Endodermal cell (in vitro differentiated cells): ENCODE measurements around the gene POMT1. TPM values are rescaled to one million over a fixed set of nuclear protein-coding genes. Genes with fewer than 3 reads are reported as not detected.

Experiments used
- DNase-seq: peaks from one replicate; pipeline ENCODE4 v3.0.0-alpha.2; 2017
- H3K27ac ChIP-seq: 2 replicates; pipeline ENCODE4 v1.5.1; 2013; ENCODE audit warnings: mild to moderate bottlenecking, low read depth, low read length, moderate library complexity
- H3K27me3 ChIP-seq: 2 replicates; pipeline ENCODE4 v1.6.1; 2013; ENCODE audit warnings: mild to moderate bottlenecking, low read length, moderate library complexity; ENCODE audit not compliant: insufficient read depth, control insufficient read depth, poor library complexity, severe bottlenecking
- H3K36me3 ChIP-seq: 2 replicates; pipeline ENCODE4 v1.7.0; 2013; ENCODE audit warnings: mild to moderate bottlenecking, low read length, moderate library complexity; ENCODE audit not compliant: control insufficient read depth, insufficient read depth
- H3K4me1 ChIP-seq: one replicate; pipeline ENCODE4 v1.7.0; 2013; ENCODE audit warnings: low read length; ENCODE audit not compliant: control insufficient read depth, insufficient read depth
- H3K4me3 ChIP-seq: 2 replicates; pipeline ENCODE4 v1.5.1; 2013; ENCODE audit warnings: mild to moderate bottlenecking, low read length, moderate library complexity
- H3K9ac ChIP-seq: 2 replicates; pipeline ENCODE4 v1.6.1; 2013; ENCODE audit warnings: mild to moderate bottlenecking, low read length, moderate library complexity; ENCODE audit not compliant: poor library complexity, severe bottlenecking; ENCODE audit errors: extremely low read depth
- H3K9me3 ChIP-seq: 2 replicates; pipeline ENCODE4 v1.6.1; 2013; ENCODE audit warnings: mild to moderate bottlenecking, low read length, moderate library complexity; ENCODE audit not compliant: control insufficient read depth
- H3K27ac Mint-ChIP-seq: 2 replicates; pipeline ENCODE4 v1.8.0; 2020; ENCODE audit warnings: mixed read lengths
- H3K27me3 Mint-ChIP-seq: 2 replicates; pipeline ENCODE4 v1.8.0; 2021; ENCODE audit warnings: mild to moderate bottlenecking, mixed read lengths; ENCODE audit not compliant: insufficient read depth
- H3K36me3 Mint-ChIP-seq: 2 replicates; pipeline ENCODE4 v1.8.0; 2020; ENCODE audit warnings: low read depth, mixed read lengths
- H3K4me1 Mint-ChIP-seq: 2 replicates; pipeline ENCODE4 v1.8.0; 2020; ENCODE audit warnings: mixed read lengths
- H3K4me3 Mint-ChIP-seq: 2 replicates; pipeline ENCODE4 v1.8.0; 2020; ENCODE audit warnings: mild to moderate bottlenecking, moderate library complexity, mixed read lengths
- H3K9me3 Mint-ChIP-seq: 2 replicates; pipeline ENCODE4 v1.8.0; 2020; ENCODE audit warnings: mild to moderate bottlenecking, mixed read lengths
- WGBS, 2 experiments: methylation state at CpG; one replicate each; pipeline versions ENCODE4 v1.1.5 to v1.1.7; 2013; ENCODE audit warnings: missing lambda C conversion rate in 2 of 2, mixed read lengths in 1 of 2; ENCODE audit not compliant: insufficient coverage in 1 of 2, insufficient read length in 1 of 2; 5-methylcytosine and 5-hydroxymethylcytosine counted together
- total RNA-seq, 2 donors: library from RNA; stranded (reverse); fragmentation: NEBNext Ultra II Directional in 1 of 2; extraction: Animal tissue kit (Norgen Biotek cat#: 25700) in 1 of 2; gene quantifications; 2 replicates in 1 of 2; 3 replicates in 1 of 2; pipeline ENCODE4 v1.2.1, GENCODE V29; 2021
- TF ChIP-seq, protein P1 (sequence below): fragments of 200-600 bp; sonication (generic); conservative IDR thresholded peaks from 2 replicates; pipeline ENCODE4 v1.5.0; 2021; ENCODE audit warnings: antibody characterized with exemption, mild to moderate bottlenecking

POMT1 gene
- total RNA-seq, 2 donors from 2014 or later = 42.3 to 53.8 TPM

GRCh38 chr9:131496844-131497405, 5.8 kb upstream of the POMT1 start:
- H3K27me3 ChIP-seq = no peaks in the 10 kb centered on the region
- TF ChIP-seq, protein P1, sequence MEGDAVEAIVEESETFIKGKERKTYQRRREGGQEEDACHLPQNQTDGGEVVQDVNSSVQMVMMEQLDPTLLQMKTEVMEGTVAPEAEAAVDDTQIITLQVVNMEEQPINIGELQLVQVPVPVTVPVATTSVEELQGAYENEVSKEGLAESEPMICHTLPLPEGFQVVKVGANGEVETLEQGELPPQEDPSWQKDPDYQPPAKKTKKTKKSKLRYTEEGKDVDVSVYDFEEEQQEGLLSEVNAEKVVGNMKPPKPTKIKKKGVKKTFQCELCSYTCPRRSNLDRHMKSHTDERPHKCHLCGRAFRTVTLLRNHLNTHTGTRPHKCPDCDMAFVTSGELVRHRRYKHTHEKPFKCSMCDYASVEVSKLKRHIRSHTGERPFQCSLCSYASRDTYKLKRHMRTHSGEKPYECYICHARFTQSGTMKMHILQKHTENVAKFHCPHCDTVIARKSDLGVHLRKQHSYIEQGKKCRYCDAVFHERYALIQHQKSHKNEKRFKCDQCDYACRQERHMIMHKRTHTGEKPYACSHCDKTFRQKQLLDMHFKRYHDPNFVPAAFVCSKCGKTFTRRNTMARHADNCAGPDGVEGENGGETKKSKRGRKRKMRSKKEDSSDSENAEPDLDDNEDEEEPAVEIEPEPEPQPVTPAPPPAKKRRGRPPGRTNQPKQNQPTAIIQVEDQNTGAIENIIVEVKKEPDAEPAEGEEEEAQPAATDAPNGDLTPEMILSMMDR = no peak
- 90 to 95% methylated on average over 9 to 10 of the region's 10 CpGs for WGBS, 2 experiments
- Mint-ChIP-seq H3K4me3 (no peak overlapping the region), H3K36me3 (peaks cover 80% of the 10 kb centered on the region), H3K9me3 (no peaks in the 10 kb centered on the region), H3K27ac (no peak overlapping the region), H3K27me3 (no peaks in the 10 kb centered on the region), H3K4me1 (no peaks in the 10 kb centered on the region)
- no peak overlapping the region for H3K27ac ChIP-seq
- H3K9ac ChIP-seq = no peak overlapping the region
- no peaks in the 10 kb centered on the region for H3K9me3 ChIP-seq
- no peaks in the 10 kb centered on the region for H3K4me1 ChIP-seq
- H3K36me3 ChIP-seq = peaks cover 94% of the 10 kb centered on the region
- DNase-seq = no peak
- H3K4me3 ChIP-seq = no peak overlapping the region

DNA sequence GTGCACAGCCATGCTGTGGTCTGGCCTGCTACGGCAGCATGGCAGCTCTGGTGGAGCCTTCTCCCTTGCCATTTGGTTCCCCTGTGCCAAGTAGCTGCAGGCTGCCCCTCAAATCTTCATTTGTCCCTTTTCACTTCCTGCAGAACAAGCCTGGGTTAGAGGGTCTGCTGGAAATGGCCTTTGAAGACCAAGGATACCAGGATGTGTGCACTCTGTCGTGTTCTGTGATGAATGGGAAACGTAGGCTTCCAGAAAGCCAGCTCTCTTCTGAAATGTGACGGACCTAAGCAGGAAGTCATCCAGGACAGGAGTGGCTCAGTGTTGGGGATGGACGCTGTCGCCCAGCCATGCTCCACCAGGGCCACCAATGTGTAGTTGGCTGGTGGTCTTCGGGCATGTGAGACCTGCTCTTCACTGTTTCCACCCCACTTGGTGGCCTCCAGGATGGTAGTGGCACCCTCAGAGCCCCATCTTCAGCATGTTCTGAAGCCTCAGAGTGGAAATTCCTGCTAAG, 3.4 kb upstream of the POMT1 start:
- peaks cover 10% of the 10 kb centered on the region for H3K4me1 ChIP-seq
- peaks cover 71% of the 10 kb centered on the region for H3K36me3 ChIP-seq
- DNase-seq = no peak
- TF ChIP-seq, protein P1 = no peak
- no peaks in the 10 kb centered on the region for H3K27me3 ChIP-seq
- WGBS, 2 experiments = 97 to 98% methylated on average over 6 to 7 of the region's 7 CpGs
- peaks cover 11% of the 10 kb centered on the region for H3K4me1 Mint-ChIP-seq
- peak overlapping the region; percentile 40 for H3K27ac Mint-ChIP-seq
- no peaks in the 10 kb centered on the region for H3K27me3 Mint-ChIP-seq
- no peak overlapping the region for H3K27ac ChIP-seq
- no peak overlapping the region for H3K4me3 ChIP-seq
- H3K9me3 ChIP-seq = no peaks in the 10 kb centered on the region
- H3K9ac ChIP-seq = no peak overlapping the region
- no peaks in the 10 kb centered on the region for H3K9me3 Mint-ChIP-seq
- no peak overlapping the region for H3K4me3 Mint-ChIP-seq
- H3K36me3 Mint-ChIP-seq = peaks cover 58% of the 10 kb centered on the region

DNA sequence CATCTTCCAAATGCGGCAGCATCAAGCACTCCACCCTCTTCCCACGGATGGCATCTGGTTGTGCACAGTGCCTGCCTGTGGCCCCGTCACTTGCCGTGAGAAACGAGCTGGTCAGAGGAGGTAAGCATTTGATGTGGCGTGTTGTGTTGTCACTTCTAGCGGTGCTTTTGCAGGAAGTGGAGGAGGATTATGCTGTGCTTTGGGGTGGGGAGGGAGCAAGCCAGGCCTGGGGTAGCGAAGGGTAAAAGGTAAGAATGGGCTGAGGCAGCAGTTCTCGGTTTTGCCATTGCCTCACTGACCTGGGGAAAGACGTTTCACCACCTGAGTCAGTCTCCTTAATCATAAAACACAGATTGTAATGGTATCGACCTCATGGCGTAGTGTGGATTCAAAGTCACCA, 2.3 kb upstream of the POMT1 start:
- Mint-ChIP-seq H3K27me3 (no peaks in the 10 kb centered on the region), H3K27ac (peak overlapping the region; percentile 56), H3K9me3 (no peaks in the 10 kb centered on the region), H3K4me3 (no peak overlapping the region), H3K4me1 (peaks cover 13% of the 10 kb centered on the region), H3K36me3 (peaks cover 50% of the 10 kb centered on the region)
- H3K9me3 ChIP-seq = no peaks in the 10 kb centered on the region
- whole genome bisulfite sequencing, 2 experiments = 95 to 98% methylated on average over 7 to 12 of the region's 12 CpGs
- H3K36me3 ChIP-seq = peaks cover 60% of the 10 kb centered on the region
- no peak overlapping the region for H3K9ac ChIP-seq
- TF ChIP-seq, protein P1 = no peak
- H3K27ac ChIP-seq = no peak overlapping the region
- H3K27me3 ChIP-seq = no peaks in the 10 kb centered on the region
- peaks cover 10% of the 10 kb centered on the region for H3K4me1 ChIP-seq
- DNase-seq = no peak
- H3K4me3 ChIP-seq = no peak overlapping the region
